Ovary (tissue), 9 donors: ENCODE results near the gene CDH3. TPM values are rescaled to one million over a fixed set of nuclear protein-coding genes. Genes with fewer than 3 reads are reported as not detected.

Experiments used
- DNase-seq, 5 donors: peaks; one replicate each; pipeline ENCODE4 v3.0.0-alpha.2; 2019 to 2020
- H3K27ac ChIP-seq, 2 donors: fragments of 200-600 bp; one replicate each; pipeline versions ENCODE4 v1.5.1 to v1.8.0; 2019 to 2022
- H3K27me3 ChIP-seq: fragments of 200-600 bp; one replicate; pipeline ENCODE4 v1.8.0; 2022
- H3K36me3 ChIP-seq: fragments of 200-600 bp; sonication (generic); one replicate; pipeline ENCODE4 v1.5.1; 2019
- H3K4me1 ChIP-seq: one replicate; pipeline ENCODE4 v1.8.1; 2013; ENCODE audit warnings: mild to moderate bottlenecking, moderate library complexity; ENCODE audit not compliant: insufficient read depth
- H3K4me3 ChIP-seq: fragments of 200-600 bp; sonication (generic); one replicate; pipeline ENCODE4 v1.5.1; 2017
- H3K9me3 ChIP-seq, 2 donors: fragments of 200-600 bp in 1 of 2; sonication (generic) in 1 of 2; one replicate each; pipeline versions ENCODE4 v1.5.1 to v1.8.1; 2013 to 2019; ENCODE audit warnings: mild to moderate bottlenecking in 1 of 2, moderate library complexity in 1 of 2
- CTCF ChIP-seq, 3 donors: fragments of 450-650 bp in 2 of 3; fragments of 200-600 bp in 1 of 3; IDR thresholded peaks; one replicate each; pipeline versions ENCODE4 v1.5.1 to v1.8.0; 2016 to 2022; ENCODE audit warnings: antibody characterized with exemption in 3 of 3, mild to moderate bottlenecking in 1 of 3
- EP300 ChIP-seq: sonication (generic); formaldehyde crosslinking; IDR thresholded peaks from one replicate; pipeline ENCODE4 v1.6.1; 2017; ENCODE audit warnings: antibody characterized with exemption
- POLR2A ChIP-seq: fragments of 450-650 bp; IDR thresholded peaks from one replicate; pipeline ENCODE4 v1.6.1; 2017; ENCODE audit warnings: antibody characterized with exemption, mild to moderate bottlenecking, moderate library complexity
- WGBS, 3 donors: extraction: QIAGEN DNeasy Blood & Tissue Kit in 1 of 3; methylation state at CpG; one replicate each; pipeline versions ENCODE4 v1.1.5 to v1.1.7; 2013 to 2017; 5-methylcytosine and 5-hydroxymethylcytosine counted together
- intact Hi-C, 4 donors: fragments of 100-400 bp; cut with DNase I; formaldehyde crosslinking; loops; one replicate each; pipeline versions ENCODE4 v1.11.0 to v1.15.1; 2022 to 2023
- polyA plus RNA-seq, 2 donors: library from polyadenylated mRNA; stranded (reverse); fragments of 200-250 nt in 1 of 2; fragments of 350-450 nt in 1 of 2; fragmentation: Illumina TruSeq in 1 of 2; extraction: RNeasy Lipid Tissue Mini Kit (QIAGEN cat#74804) in 1 of 2; gene quantifications; one replicate each; pipeline ENCODE4 v1.2.3, GENCODE V29; 2013 to 2014
- total RNA-seq, 7 donors: library from RNA; depleted of rRNA in 2 of 7; stranded (reverse); fragments of >200 nt in 2 of 7; fragmentation: NEBNext Ultra II Directional in 3 of 7; extraction: Animal tissue kit (Norgen Biotek cat#: 25700) in 3 of 7; gene quantifications; one replicate each; pipeline versions ENCODE4 v1.1.0 to v1.2.4, GENCODE V29; 2016 to 2023
- donor health status: DM: no; HTN: no; CAD: no; lungs with moderate emphysema.
- donor health status: DM: no; HTN: no; CAD: no.
- donor health status: Bipolar disorder and iron deficiency.
- donor health status: DM: yes; HTN: yes; CAD: no.
- donor health status: DM: no; HTN: no; CAD: no.
- donor health status: DM: yes; HTN: yes; CAD: no.

CDH3 gene
- total and polyA plus RNA-seq, 9 donors: 32.4 to 99.0 (median 58.9) TPM

GRCh38 chr16:68640972-68641371 lies 4.1 kb upstream of the CDH3 start:
- intact Hi-C loops: no loop called here
- WGBS, 3 donors: 24 to 43% (median 42%) methylated on average over 3 of the region's 3 CpGs
- H3K4me1 ChIP-seq: peaks cover 9% of the 10 kb centered on the region
- H3K9me3 ChIP-seq: no peaks in the 10 kb centered on the region
- H3K27ac ChIP-seq: peak overlapping the region in 1 of 2 donors; percentile 56
- no peak overlapping the region for H3K4me3 ChIP-seq
- no peaks in the 10 kb centered on the region for H3K27me3 ChIP-seq
- TF ChIP-seq EP300: no peak
- TF ChIP-seq POLR2A: no peak
- no peak for TF ChIP-seq CTCF (IDR thresholded peaks at IDR 0.05)
- DNase-seq: peak in 1 of 5 donors; percentile 23
- H3K36me3 ChIP-seq: no peaks in the 10 kb centered on the region

- no peaks in the 10 kb centered on the region for H3K36me3 ChIP-seq
- H3K27ac ChIP-seq: peak overlapping the region; percentile 88 to 89
- H3K9me3 ChIP-seq: no peaks in the 10 kb centered on the region
- TF ChIP-seq POLR2A: no peak
- no peak for TF ChIP-seq CTCF (IDR thresholded peaks at IDR 0.05)
- no peak for TF ChIP-seq EP300
- peak overlapping the region; percentile 33 for H3K4me3 ChIP-seq
- intact Hi-C loops: no loop called here
- WGBS, 3 donors: 39 to 50% (median 49%) methylated on average over 10 of the region's 10 CpGs
- H3K4me1 ChIP-seq: peaks cover 9% of the 10 kb centered on the region
- no peak for DNase-seq
- no peaks in the 10 kb centered on the region for H3K27me3 ChIP-seq
Observed at GRCh38 chr16:68642047-68642435, 3.1 kb upstream of the CDH3 start.

GRCh38 chr16:68642436-68643101 lies 2.5 kb upstream of the CDH3 start:
- Histone ChIP-seq H3K27ac (peak overlapping the region; percentile 88 to 89), H3K4me3 (peak overlapping the region; percentile 33), H3K4me1 (peaks cover 12% of the 10 kb centered on the region), H3K9me3 (no peaks in the 10 kb centered on the region), H3K36me3 (no peaks in the 10 kb centered on the region), H3K27me3 (no peaks in the 10 kb centered on the region)
- intact Hi-C loops: no loop called here
- TF ChIP-seq EP300 (no peak), POLR2A (no peak), CTCF (IDR thresholded peaks at IDR 0.05) (no peak)
- DNase-seq: peak; percentile 62 to 81 (median 73)
- WGBS, 3 donors: 2 to 6% (median 3%) methylated on average over 41 to 51 of the region's 51 CpGs

GRCh38 chr16:68643227-68643626 lies 1.9 kb upstream of the CDH3 start:
- Histone ChIP-seq H3K4me3 (no peak overlapping the region), H3K27me3 (no peaks in the 10 kb centered on the region), H3K9me3 (no peaks in the 10 kb centered on the region), H3K4me1 (peaks cover 12% of the 10 kb centered on the region), H3K36me3 (no peaks in the 10 kb centered on the region), H3K27ac (peak overlapping the region; percentile 88 to 89)
- WGBS, 3 donors: 78 to 85% (median 80%) methylated on average over 13 of the region's 13 CpGs
- peak in 4 of 5 donors; percentile 20 to 56 (median 44) for DNase-seq
- TF ChIP-seq EP300: no peak
- no peak for TF ChIP-seq POLR2A
- no peak for TF ChIP-seq CTCF (IDR thresholded peaks at IDR 0.05)
- intact Hi-C loops: no loop called here
